Measurements from ENCODE around the gene BTN1A1.

BTN1A1 gene

DNA sequence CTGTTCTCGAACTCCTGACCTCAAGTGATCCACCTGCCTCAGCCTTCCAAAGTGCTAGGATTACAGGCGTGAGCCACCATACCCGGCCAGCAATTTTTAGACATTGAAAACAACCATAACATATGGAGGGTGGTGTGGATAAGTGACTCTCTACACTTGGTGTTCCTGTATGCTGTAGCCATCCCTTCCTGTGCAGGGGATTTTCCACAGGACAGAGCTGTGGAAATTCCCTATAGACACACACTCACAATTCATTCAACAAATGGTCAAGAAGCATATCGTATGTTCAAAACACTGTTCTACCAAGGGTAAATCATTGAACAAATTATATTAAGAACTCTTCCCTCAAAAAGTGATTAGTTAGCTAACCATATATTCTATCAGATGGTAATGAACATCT is 36.1 kb upstream of the BTN1A1 start:
- peaks cover 60 to 98% of the 10 kb centered on the region in 2 experiments for H3K36me3 ChIP-seq (ENCODE audit: control insufficient read depth in 2 of 2, insufficient read depth in 1 of 2, low read length in 2 of 2)
- ChIA-PET CTCF (interaction anchor here (0.6 kb wide), 1 partner anchor 30 kb away, joined by 3 read pairs; no protein-coding TSS in a partner anchor), POLR2A (interaction anchor here (2.1 kb wide), 1 partner anchor 10 kb away, joined by 4 read pairs; no protein-coding TSS in a partner anchor)
- H3K27ac ChIP-seq (ENCODE audit: extremely low read depth, low read depth, low read length): no peak overlapping the region
- H3K4me1 ChIP-seq (ENCODE audit: control insufficient read depth, insufficient read depth, low read length): no peaks in the 10 kb centered on the region
- no peak overlapping the region for H3K4me3 ChIP-seq (ENCODE audit: low read depth, low read length)
- no peaks in the 10 kb centered on the region for H3K9me3 ChIP-seq (ENCODE audit: control insufficient read depth, insufficient read depth, low read depth, low read length)
- TF ChIP-seq OSR2 (tag by site-specific recombination; IDR thresholded peaks at IDR 0.05) (no peak), ZNF791 (tag by site-specific recombination; IDR thresholded peaks at IDR 0.05) (no peak), ZBTB17 (tag by site-specific recombination; IDR thresholded peaks at IDR 0.05) (no peak), ZNF501 (tag by site-specific recombination; IDR thresholded peaks at IDR 0.05) (no peak), ZNF433 (tag by site-specific recombination; IDR thresholded peaks at IDR 0.05; ENCODE audit: low read depth) (no peak), REPIN1 (tag by site-specific recombination; IDR thresholded peaks at IDR 0.05; ENCODE audit: low read depth) (no peak), ZNF184 (tag by site-specific recombination; IDR thresholded peaks at IDR 0.05) (no peak)

DNA sequence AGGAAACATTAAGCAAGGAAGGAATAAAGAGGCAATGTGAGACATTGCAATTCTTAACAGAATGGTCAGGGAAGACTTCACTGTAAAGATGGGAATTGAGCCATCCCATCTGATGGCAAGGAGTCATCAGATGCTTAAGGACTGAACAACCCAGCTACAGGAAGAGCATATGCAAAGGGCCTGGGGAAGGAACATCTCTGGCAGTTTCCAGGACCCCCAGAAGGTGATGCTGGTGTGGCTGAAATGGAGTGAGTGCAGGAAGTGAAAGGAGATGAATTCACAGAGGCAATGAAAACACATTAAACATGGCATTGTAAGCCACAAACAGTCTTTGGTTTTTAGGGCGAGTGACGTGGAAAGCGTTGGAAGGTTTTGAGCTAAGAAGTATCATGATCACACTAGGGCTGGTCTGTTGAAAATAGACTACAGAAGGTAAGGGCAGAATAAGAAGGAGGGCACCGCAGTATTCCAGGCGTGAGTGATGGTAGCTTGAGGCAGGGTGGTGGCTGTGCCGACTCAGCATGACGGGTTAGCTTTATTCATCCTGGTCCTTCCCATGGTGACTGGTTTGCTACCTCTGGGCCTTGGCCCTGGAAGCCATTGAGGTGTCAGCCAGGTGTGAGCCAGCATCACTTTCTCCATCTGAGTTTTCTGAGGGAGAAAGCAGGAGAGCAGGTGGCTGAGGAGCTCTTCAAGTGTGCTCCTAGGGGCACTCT is 35.5 kb upstream of the BTN1A1 start:
- Histone ChIP-seq H3K4me3 (ENCODE audit: low read depth, low read length) (no peak overlapping the region), H3K9me3 (ENCODE audit: control insufficient read depth, insufficient read depth, low read depth, low read length) (no peaks in the 10 kb centered on the region), H3K27ac (ENCODE audit: extremely low read depth, low read depth, low read length) (no peak overlapping the region), H3K36me3 (ENCODE audit: control insufficient read depth in 2 of 2, insufficient read depth in 1 of 2, low read length in 2 of 2) (peaks cover 60 to 94% of the 10 kb centered on the region in 2 experiments), H3K4me1 (ENCODE audit: control insufficient read depth, insufficient read depth, low read length) (no peaks in the 10 kb centered on the region)
- CTCF ChIA-PET: interaction anchor here (0.6 kb wide), 2 partner anchors 9 to 30 kb away, joined by 3 to 5 read pairs; no protein-coding TSS in a partner anchor
- TF ChIP-seq MYNN (tag by site-specific recombination; IDR thresholded peaks at IDR 0.05; ENCODE audit: borderline replicate concordance) (no peak), ZNF623 (tag by site-specific recombination; IDR thresholded peaks at IDR 0.05) (peak; percentile 78), ZNF610 (tag by site-specific recombination; IDR thresholded peaks at IDR 0.05; ENCODE audit: borderline replicate concordance) (no peak), ZNF335 (tag by site-specific recombination; conservative IDR thresholded peaks at IDR 0.05) (no peak), ZNF140 (tag by site-specific recombination; IDR thresholded peaks at IDR 0.05) (no peak)
- TF ChIP-seq, protein P1, sequence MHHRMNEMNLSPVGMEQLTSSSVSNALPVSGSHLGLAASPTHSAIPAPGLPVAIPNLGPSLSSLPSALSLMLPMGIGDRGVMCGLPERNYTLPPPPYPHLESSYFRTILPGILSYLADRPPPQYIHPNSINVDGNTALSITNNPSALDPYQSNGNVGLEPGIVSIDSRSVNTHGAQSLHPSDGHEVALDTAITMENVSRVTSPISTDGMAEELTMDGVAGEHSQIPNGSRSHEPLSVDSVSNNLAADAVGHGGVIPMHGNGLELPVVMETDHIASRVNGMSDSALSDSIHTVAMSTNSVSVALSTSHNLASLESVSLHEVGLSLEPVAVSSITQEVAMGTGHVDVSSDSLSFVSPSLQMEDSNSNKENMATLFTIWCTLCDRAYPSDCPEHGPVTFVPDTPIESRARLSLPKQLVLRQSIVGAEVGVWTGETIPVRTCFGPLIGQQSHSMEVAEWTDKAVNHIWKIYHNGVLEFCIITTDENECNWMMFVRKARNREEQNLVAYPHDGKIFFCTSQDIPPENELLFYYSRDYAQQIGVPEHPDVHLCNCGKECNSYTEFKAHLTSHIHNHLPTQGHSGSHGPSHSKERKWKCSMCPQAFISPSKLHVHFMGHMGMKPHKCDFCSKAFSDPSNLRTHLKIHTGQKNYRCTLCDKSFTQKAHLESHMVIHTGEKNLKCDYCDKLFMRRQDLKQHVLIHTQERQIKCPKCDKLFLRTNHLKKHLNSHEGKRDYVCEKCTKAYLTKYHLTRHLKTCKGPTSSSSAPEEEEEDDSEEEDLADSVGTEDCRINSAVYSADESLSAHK (tag by site-specific recombination; IDR thresholded peaks at IDR 0.05): peak; percentile 83
- TF ChIP-seq, protein P2, sequence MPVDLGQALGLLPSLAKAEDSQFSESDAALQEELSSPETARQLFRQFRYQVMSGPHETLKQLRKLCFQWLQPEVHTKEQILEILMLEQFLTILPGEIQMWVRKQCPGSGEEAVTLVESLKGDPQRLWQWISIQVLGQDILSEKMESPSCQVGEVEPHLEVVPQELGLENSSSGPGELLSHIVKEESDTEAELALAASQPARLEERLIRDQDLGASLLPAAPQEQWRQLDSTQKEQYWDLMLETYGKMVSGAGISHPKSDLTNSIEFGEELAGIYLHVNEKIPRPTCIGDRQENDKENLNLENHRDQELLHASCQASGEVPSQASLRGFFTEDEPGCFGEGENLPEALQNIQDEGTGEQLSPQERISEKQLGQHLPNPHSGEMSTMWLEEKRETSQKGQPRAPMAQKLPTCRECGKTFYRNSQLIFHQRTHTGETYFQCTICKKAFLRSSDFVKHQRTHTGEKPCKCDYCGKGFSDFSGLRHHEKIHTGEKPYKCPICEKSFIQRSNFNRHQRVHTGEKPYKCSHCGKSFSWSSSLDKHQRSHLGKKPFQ (tag by site-specific recombination; IDR thresholded peaks at IDR 0.05): no peak
- POLR2A ChIA-PET: interaction anchor here (2.1 kb wide), 1 partner anchor 9 kb away, joined by 4 read pairs; no protein-coding TSS in a partner anchor

DNA sequence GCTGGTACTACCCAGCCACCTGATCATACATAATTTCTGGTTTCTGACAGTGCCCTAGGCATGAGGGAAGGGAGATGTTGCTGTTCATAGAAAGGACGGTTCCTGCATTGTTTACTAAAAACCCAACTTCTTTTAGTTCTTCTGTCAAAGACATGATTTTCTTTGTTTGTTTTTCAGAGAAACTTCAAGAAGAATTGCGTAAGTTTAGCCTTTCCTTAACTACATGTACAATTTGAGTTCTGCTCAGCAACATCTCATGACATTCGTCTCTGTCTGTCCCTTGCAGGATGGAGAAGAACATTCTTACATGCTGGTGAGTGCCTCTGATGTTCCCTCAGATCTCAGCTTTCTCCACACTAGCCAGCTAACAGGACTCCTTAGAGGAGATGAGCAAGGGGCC is 34.3 kb upstream of the BTN1A1 start:
- peaks cover 50 to 82% of the 10 kb centered on the region in 2 experiments for H3K36me3 ChIP-seq (ENCODE audit: control insufficient read depth in 2 of 2, insufficient read depth in 1 of 2, low read length in 2 of 2)
- TF ChIP-seq, protein P3, sequence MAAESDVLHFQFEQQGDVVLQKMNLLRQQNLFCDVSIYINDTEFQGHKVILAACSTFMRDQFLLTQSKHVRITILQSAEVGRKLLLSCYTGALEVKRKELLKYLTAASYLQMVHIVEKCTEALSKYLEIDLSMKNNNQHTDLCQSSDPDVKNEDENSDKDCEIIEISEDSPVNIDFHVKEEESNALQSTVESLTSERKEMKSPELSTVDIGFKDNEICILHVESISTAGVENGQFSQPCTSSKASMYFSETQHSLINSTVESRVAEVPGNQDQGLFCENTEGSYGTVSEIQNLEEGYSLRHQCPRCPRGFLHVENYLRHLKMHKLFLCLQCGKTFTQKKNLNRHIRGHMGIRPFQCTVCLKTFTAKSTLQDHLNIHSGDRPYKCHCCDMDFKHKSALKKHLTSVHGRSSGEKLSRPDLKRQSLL (tag by site-specific recombination; IDR thresholded peaks at IDR 0.05): no peak
- TF ChIP-seq ZNF596 (tag by site-specific recombination; IDR thresholded peaks at IDR 0.05): no peak
- TF ChIP-seq, protein P4, sequence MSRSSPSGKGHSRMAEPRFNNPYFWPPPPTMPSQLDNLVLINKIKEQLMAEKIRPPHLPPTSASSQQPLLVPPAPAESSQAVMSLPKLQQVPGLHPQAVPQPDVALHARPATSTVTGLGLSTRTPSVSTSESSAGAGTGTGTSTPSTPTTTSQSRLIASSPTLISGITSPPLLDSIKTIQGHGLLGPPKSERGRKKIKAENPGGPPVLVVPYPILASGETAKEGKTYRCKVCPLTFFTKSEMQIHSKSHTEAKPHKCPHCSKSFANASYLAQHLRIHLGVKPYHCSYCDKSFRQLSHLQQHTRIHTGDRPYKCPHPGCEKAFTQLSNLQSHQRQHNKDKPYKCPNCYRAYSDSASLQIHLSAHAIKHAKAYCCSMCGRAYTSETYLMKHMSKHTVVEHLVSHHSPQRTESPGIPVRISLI (tag by site-specific recombination; IDR thresholded peaks at IDR 0.05): no peak
- TF ChIP-seq WT1 (tag by site-specific recombination; IDR thresholded peaks at IDR 0.05): no peak
- TF ChIP-seq ZNF324 (tag by site-specific recombination; IDR thresholded peaks at IDR 0.05): no peak
- no peak for TF ChIP-seq ZNF366 (tag by site-specific recombination; conservative IDR thresholded peaks at IDR 0.05)
- TF ChIP-seq GLI2 (tag by site-specific recombination; IDR thresholded peaks at IDR 0.05; ENCODE audit: borderline replicate concordance, low read depth): no peak
- no peak for TF ChIP-seq ZNF354C (tag by site-specific recombination; IDR thresholded peaks at IDR 0.05; ENCODE audit: borderline replicate concordance, low read depth)
- TF ChIP-seq ZNF391 (tag by site-specific recombination; IDR thresholded peaks at IDR 0.05; ENCODE audit: borderline replicate concordance, low read depth): no peak
- TF ChIP-seq ZNF623 (tag by site-specific recombination; IDR thresholded peaks at IDR 0.05): no peak
- TF ChIP-seq ZNF48 (tag by site-specific recombination; IDR thresholded peaks at IDR 0.05): no peak
- no peaks in the 10 kb centered on the region for H3K4me1 ChIP-seq (ENCODE audit: control insufficient read depth, insufficient read depth, low read length)
- H3K27ac ChIP-seq (ENCODE audit: extremely low read depth, low read depth, low read length): no peak overlapping the region
- ChIA-PET CTCF (no interaction called here), POLR2A (no interaction called here)
- H3K4me3 ChIP-seq (ENCODE audit: low read depth, low read length): no peak overlapping the region
- H3K9me3 ChIP-seq (ENCODE audit: control insufficient read depth, insufficient read depth, low read depth, low read length): no peaks in the 10 kb centered on the region
